GM18505 (cell line): ENCODE results near the gene DUSP2.

Source experiments
- ATAC-seq: cut with Tn5 transposase; IDR thresholded peaks from one replicate; pipeline ENCODE4 v1.9.1; 2021; ENCODE audit not compliant: unreplicated experiment
- POLR2A ChIP-seq: IDR thresholded peaks from 4 replicates; pipeline ENCODE4 v1.6.1; 2011; ENCODE audit warnings: borderline replicate concordance; ENCODE audit not compliant: insufficient read depth, insufficient read length; ENCODE audit errors: extremely low read depth

DUSP2 gene

DNA sequence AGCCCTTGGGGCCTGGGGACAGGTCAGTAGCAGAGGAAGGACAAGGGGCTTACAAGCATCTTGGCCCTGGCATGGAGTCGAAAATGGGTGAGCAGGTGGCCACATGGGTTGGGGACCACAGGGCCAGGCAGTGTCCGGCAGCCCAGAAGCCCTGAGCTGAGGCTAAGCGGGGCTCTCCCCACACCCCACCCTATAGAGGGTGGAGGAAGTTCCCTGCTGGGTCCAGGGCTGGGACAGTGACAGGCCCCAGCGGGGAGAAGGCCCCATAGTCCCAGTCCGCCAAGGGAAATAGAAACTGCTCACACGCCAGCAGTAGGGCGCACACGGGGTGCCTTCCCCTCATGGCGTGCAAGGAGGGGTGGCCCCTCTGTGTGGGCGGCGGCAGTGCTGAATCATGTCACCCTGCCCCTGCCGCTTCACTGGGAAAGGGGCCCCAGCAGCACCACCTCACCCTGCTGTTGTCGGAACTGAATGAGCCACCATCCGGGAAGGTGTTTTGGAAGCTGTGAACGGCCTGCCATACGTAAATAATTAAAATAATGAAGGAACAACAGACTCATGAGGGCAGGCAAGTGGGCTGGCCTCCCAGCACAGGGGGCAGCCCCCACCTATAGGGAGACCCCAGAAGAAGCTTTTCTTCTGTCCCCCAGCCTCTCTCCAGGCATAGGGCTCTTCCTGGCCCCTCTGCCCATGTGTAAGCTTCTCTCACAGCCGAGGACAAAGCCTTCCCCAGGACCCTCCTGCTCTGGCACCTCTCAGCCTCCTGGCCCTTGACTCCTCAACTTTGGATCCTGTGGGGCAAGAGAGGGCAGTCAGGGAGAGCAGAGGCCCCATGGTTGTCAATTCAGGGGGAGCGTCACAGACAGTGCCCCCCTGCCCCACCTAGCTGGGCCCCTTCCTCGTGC lies 12.7 kb upstream of the DUSP2 start:
- ATAC-seq, result peak; percentile 50
- TF ChIP-seq POLR2A, result peak; percentile 58

DNA sequence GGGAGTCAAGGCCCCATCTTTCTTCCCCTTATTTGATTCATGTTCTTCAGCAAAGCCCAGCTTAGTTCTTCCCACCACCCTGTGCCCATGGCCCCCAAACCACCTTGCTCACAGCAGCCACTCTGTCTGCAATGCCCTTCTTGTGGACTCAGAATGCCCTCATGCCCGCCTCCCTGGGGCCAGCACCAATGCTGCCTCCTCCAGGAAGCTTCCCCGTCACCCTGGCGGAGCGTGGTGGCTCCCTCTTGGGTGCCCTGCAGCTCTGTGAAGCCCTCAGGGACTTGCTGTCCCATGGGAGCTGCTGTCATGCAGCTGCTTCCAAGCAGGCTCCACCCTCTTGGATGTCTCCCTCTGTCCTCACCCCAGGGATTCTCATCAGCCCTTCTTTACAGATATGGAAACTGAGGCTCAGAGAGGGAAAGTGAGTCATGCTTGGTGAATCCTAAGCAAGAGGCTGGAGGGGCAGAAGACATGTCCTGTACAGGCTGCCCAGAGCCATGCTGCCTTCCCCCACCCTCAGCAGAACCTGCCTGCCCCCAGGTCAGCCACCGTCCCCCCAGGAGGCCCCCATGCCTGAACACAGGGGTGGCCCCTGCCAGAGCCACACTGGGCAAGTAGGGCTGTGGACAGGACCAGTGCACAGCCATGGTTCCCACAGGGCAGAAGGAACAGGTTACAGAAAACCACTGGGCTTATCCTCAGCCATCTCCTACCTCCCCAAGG lies 11.8 kb upstream of the DUSP2 start:
- ATAC-seq, result no peak
- no peak for TF ChIP-seq POLR2A

DNA sequence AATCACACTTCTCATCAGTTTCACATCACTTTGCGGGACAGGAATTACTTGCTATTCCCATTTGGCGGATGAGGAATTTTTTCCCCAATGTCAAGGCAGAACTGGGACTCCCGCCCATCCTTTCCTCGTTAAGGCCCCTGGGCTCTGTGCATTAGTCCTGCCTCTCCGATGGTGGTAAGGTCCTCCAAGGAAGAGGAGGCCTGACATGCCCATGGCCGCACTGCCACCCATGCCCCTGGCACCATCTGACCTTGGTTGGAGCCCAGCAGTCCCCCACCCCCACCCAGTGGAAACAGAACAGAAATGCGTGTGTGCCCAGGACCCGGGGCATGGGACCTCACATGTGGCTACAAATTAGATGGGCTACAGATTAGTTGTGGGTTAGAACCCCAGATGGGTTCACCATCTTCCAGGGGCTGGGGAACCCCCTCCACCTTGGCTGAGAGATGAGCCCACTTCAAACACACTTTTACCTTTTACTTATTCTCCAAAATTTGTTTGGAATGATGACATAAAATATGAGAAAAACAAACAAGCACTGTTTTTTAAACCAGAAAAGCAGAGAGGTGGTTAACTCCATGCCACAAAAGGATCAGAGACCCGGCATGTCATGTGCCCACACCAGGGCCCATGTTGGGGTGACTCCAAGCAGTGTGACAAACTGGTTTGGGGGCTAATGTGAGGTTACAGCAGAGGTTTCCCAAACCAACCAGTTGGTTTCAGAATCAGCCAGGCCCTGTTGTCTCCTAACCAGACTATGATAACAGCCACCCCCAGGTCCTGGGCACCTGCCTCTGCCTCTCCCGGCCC lies 11.0 kb upstream of the DUSP2 start:
- ATAC-seq, result no peak

DNA sequence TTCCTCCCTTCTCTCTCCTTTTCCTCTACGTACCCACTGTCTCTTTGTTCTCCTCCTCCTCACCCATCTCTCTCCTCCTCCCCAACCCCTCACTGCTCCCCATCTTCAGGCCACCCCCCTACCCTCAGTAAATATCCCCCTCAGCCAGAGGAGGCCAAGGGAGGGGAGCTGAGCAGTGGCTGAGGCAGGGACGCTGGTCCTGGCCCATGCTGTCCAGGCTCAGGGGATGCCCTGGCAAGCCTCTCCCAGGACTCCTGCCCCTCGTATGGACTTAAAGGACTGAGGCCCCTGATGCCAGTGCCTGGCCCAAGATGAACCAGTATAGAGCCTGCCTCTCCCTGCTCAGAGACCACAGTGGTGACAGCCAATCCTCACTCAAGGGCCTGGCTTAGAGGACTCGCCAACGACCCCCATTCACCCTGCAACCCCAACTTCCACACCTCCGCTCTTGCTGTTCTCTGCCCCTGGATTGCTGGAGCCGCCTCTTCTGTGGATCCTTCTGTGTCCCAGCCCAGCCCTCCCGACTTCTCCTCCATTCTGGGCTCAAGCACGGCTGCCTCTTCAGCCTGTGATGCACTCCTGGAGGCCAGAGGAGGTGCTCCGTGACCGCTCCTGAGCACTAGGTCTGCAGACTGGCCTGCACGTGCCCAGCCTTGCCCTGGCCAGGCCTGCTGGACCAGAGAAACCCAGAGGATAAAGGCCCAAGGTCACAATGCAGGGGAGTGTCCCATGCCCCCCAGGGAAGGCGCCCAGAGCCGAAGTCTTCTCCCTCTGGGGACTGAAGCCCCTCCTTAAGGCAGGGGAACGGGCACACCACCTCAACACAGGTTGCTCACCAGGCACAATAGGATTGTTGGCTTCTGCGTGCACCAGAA lies 9.5 kb upstream of the DUSP2 start:
- no peak for TF ChIP-seq POLR2A
- no peak for ATAC-seq

More for the DNA sequence above, 11.0 kb upstream of the DUSP2 start:
- TF ChIP-seq POLR2A, result no peak

DNA sequence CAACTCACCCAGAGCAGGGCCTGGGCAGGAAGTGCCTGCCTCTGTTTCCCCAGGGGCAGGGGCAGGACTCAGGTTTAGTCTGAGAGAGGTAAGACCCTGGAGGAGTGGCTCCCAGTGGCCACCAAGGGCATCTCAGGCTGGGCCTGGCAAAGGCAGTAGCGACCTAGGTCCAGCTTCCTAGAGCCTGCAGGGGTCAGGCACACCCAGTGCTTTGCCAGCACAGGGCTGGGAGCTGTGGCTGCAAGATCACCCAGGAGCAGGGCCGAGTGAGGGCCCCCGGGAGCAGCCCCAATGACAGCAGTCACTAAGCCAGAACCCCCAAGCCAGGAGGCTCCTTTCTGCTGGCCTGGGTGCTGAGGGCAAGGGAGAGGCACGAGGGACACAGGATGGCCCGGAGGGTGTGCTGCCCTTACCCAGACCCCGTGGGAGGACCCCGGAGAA lies 8.8 kb upstream of the DUSP2 start:
- ATAC-seq, result no peak
- TF ChIP-seq POLR2A, result no peak

DNA sequence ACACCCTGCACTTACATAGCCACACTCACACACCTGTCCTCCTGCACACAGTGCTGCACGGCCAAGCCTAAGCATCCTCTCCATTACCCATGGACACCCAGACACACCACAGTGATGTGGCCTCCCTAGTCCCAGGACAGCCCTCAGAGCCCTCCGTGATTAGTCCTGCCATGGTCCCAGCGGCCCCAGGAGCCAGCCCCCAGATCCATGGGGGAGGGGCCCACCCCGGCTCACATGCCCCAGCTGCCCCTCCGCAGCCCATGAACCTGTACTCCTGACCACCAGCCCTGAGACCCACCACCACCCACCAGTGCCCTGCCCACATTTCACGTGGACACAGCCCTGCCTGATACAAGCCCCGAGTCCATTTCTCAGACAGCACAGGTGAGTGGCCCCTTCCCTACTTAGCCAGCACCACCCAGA lies 8.1 kb upstream of the DUSP2 start:
- no peak for ATAC-seq
- TF ChIP-seq POLR2A, result no peak

DNA sequence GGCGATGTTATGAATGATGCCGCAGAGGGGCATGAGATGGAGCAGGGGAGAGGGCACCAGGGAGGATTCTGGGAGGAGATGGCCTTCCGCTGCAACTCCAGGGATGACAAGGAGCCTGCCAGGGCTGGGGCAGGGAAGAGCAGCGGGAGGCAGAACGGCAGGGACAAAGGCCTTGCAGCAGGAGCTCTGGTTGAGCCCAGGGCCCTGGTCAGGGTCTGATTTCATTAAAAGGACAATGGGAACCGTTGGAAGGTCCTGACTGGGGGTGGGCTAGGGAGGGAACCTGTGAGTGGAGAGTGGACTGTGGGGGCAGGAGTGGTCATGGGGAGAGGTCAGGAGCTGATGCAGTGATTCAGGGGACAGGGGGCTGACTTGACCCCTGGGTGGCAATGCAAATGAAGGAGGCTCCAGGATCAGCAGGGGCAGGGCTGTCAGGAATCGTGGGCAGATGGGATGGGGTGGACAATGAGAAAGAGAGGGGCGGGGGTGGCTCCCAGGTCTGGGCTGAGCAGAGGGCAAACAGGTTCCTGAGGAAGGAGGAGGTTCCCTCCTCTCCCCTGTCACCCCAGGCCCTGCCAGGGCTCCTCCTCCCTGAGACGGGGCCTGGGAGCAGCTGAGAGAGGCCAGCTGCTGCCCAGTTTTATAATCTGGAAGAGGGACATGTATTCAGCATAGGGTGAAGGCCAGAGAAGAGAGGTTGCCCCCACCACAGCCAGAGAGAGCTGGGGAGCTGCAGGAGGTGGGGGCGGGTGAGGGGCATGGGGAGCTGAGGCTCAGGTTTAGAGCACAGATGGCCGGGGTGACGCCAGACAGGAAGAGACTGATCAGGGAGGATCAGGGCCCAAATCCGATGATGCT lies 7.3 kb upstream of the DUSP2 start:
- ATAC-seq, result no peak
- no peak for TF ChIP-seq POLR2A

DNA sequence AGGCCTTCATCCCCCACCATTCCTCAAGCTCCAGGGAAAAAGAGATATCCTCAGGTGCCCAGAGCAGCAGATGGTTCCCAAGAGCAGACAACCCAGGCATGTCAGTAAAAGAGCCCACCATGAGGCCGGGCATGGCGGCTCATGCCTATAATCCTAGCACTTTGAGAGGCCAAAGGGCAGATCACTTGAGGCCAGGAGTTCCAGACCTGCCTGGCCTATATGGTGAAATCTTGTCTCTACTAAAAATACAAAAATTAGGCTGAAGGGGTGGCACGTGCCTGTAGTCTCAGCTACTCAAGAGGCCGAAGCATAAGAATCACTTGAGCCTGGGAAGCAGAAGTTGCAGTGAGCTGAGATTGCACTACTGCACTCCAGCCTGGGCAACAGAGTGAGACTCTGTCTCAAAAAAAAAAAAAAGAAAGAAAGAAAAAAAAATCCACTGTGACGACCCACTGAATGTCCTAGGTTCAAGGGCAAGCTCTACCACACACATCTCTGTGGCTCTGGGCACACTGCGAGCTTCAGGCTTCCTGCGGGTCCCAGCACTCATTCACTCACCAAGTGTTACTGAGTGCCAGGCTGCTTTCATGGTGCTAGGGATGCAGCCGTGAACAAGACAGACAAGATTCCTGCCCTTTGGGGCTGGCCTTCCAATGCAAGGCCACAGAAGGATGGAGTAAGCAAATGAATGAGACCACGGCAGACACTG lies 6.5 kb upstream of the DUSP2 start:
- no peak for ATAC-seq
- no peak for TF ChIP-seq POLR2A

DNA sequence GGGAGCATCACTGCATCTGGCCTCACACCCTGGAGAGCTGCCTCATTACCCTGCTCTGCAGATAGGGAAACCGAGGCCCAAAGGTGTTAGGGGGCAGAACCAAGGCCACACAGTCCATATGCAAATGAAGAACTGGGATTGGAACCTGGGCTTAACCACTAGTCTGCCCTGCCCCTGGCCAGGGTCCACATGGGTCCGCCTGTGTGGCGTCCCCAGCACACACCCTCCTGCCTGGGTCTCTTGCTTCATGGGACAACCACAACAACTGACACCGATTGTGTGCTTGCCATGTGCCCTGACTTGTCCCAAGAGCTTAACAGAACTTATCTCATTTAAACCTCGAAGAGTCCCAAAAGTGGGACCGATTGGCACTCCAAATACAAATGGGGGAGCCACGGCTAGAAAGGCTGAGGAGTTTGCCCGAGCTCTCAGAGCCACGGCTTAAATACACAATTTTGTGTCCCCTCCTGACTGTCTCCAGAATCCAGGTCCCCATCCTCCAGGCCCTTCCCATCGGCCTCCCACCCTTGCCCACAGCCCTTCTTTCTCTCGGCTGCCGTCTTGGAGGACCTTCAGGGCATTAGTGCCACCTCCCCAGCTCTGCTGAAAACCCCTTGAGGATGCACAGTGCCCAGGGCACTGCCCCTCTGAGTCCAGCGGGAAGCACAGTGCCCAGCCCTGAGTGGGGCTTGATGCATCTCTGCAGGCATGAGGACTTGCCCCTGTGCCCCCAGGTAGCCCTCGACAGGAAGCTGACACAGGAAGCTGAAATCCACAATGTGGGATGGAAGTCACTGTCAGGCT lies 5.8 kb upstream of the DUSP2 start:
- ATAC-seq, result no peak
- no peak for TF ChIP-seq POLR2A

DNA sequence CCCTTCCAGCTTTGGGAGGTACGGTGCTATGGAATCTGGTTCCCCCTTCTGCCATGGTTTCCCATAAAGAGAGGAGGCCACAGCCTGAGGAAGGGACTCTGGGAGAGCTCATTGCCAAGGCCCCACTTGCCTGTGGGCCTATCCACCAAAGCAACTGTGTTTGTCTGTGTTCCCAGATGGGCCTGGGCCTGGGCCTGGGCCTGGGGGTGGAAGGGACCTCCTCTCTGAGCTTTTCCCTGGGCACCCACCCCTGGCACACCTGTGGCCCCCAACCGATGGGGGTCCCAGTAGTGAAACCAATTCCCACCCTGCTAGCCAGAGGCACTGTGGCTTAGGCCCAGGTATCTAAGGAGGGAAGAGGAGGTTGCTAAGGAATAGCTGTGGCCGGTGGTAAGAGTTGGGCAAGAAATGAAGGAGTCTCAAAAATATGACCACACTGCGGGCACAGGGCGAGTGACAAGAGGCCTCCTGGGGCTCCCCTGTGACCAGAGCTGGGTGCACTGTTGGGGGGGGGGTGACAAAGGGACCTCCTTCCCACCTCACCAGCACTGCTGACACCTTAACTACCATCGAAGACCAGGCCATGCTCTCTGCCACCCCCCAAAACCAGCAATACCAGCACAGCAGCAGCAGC lies 4.9 kb upstream of the DUSP2 start:
- no peak for TF ChIP-seq POLR2A
- ATAC-seq, result no peak
